Endodermal cell (in vitro differentiated cells): ENCODE data around the gene NIPBL. TPM values are rescaled to one million over a fixed set of nuclear protein-coding genes. Genes with fewer than 3 reads are reported as not detected.

Experiments
- DNase-seq: peaks from one replicate; pipeline ENCODE4 v3.0.0-alpha.2; 2017
- H3K27ac ChIP-seq: 2 replicates; pipeline ENCODE4 v1.5.1; 2013; ENCODE audit warnings: mild to moderate bottlenecking, low read depth, low read length, moderate library complexity
- H3K27me3 ChIP-seq: 2 replicates; pipeline ENCODE4 v1.6.1; 2013; ENCODE audit warnings: mild to moderate bottlenecking, low read length, moderate library complexity; ENCODE audit not compliant: insufficient read depth, control insufficient read depth, poor library complexity, severe bottlenecking
- H3K36me3 ChIP-seq: 2 replicates; pipeline ENCODE4 v1.7.0; 2013; ENCODE audit warnings: mild to moderate bottlenecking, low read length, moderate library complexity; ENCODE audit not compliant: control insufficient read depth, insufficient read depth
- H3K4me1 ChIP-seq: one replicate; pipeline ENCODE4 v1.7.0; 2013; ENCODE audit warnings: low read length; ENCODE audit not compliant: control insufficient read depth, insufficient read depth
- H3K4me3 ChIP-seq: 2 replicates; pipeline ENCODE4 v1.5.1; 2013; ENCODE audit warnings: mild to moderate bottlenecking, low read length, moderate library complexity
- H3K9ac ChIP-seq: 2 replicates; pipeline ENCODE4 v1.6.1; 2013; ENCODE audit warnings: mild to moderate bottlenecking, low read length, moderate library complexity; ENCODE audit not compliant: poor library complexity, severe bottlenecking; ENCODE audit errors: extremely low read depth
- H3K9me3 ChIP-seq: 2 replicates; pipeline ENCODE4 v1.6.1; 2013; ENCODE audit warnings: mild to moderate bottlenecking, low read length, moderate library complexity; ENCODE audit not compliant: control insufficient read depth
- H3K27ac Mint-ChIP-seq: 2 replicates; pipeline ENCODE4 v1.8.0; 2020; ENCODE audit warnings: mixed read lengths
- H3K27me3 Mint-ChIP-seq: 2 replicates; pipeline ENCODE4 v1.8.0; 2021; ENCODE audit warnings: mild to moderate bottlenecking, mixed read lengths; ENCODE audit not compliant: insufficient read depth
- H3K36me3 Mint-ChIP-seq: 2 replicates; pipeline ENCODE4 v1.8.0; 2020; ENCODE audit warnings: low read depth, mixed read lengths
- H3K4me1 Mint-ChIP-seq: 2 replicates; pipeline ENCODE4 v1.8.0; 2020; ENCODE audit warnings: mixed read lengths
- H3K4me3 Mint-ChIP-seq: 2 replicates; pipeline ENCODE4 v1.8.0; 2020; ENCODE audit warnings: mild to moderate bottlenecking, moderate library complexity, mixed read lengths
- H3K9me3 Mint-ChIP-seq: 2 replicates; pipeline ENCODE4 v1.8.0; 2020; ENCODE audit warnings: mild to moderate bottlenecking, mixed read lengths
- CTCF ChIP-seq: fragments of 200-600 bp; sonication (generic); conservative IDR thresholded peaks from 2 replicates; pipeline ENCODE4 v1.5.0; 2021; ENCODE audit warnings: antibody characterized with exemption, mild to moderate bottlenecking
- WGBS, 2 experiments: methylation state at CpG; one replicate each; pipeline versions ENCODE4 v1.1.5 to v1.1.7; 2013; ENCODE audit warnings: missing lambda C conversion rate in 2 of 2, mixed read lengths in 1 of 2; ENCODE audit not compliant: insufficient coverage in 1 of 2, insufficient read length in 1 of 2; 5-methylcytosine and 5-hydroxymethylcytosine counted together
- total RNA-seq, 2 donors: library from RNA; stranded (reverse); fragmentation: NEBNext Ultra II Directional in 1 of 2; extraction: Animal tissue kit (Norgen Biotek cat#: 25700) in 1 of 2; gene quantifications; 2 replicates in 1 of 2; 3 replicates in 1 of 2; pipeline ENCODE4 v1.2.1, GENCODE V29; 2021

NIPBL gene
- total RNA-seq, 2 donors from 2014 or later: 63.3 to 65.8 TPM

GRCh38 chr5:36855141-36855495 is 21.5 kb upstream of the NIPBL start:
- no peak overlapping the region for H3K9ac ChIP-seq
- H3K4me1 ChIP-seq: no peaks in the 10 kb centered on the region
- WGBS, 2 experiments: 95 to 96% methylated on average over 9 to 10 of the region's 10 CpGs
- Mint-ChIP-seq H3K27me3 (peaks cover 16% of the 10 kb centered on the region), H3K4me1 (peaks cover 1% of the 10 kb centered on the region), H3K36me3 (no peaks in the 10 kb centered on the region), H3K4me3 (no peak overlapping the region), H3K9me3 (no peaks in the 10 kb centered on the region), H3K27ac (no peak overlapping the region)
- no peak overlapping the region for H3K4me3 ChIP-seq
- no peaks in the 10 kb centered on the region for H3K9me3 ChIP-seq
- no peaks in the 10 kb centered on the region for H3K36me3 ChIP-seq
- DNase-seq: no peak
- no peak overlapping the region for H3K27ac ChIP-seq
- no peaks in the 10 kb centered on the region for H3K27me3 ChIP-seq
- TF ChIP-seq CTCF: no peak

- Histone ChIP-seq H3K27ac (no peak overlapping the region), H3K27me3 (no peaks in the 10 kb centered on the region), H3K9me3 (peaks cover 11% of the 10 kb centered on the region), H3K4me3 (no peak overlapping the region), H3K36me3 (no peaks in the 10 kb centered on the region), H3K4me1 (no peaks in the 10 kb centered on the region), H3K9ac (no peak overlapping the region)
- TF ChIP-seq CTCF: no peak
- DNase-seq: no peak
- Mint-ChIP-seq H3K9me3 (peaks cover 10% of the 10 kb centered on the region), H3K4me1 (no peaks in the 10 kb centered on the region), H3K4me3 (no peak overlapping the region), H3K27me3 (peaks cover 4% of the 10 kb centered on the region), H3K36me3 (peaks cover 6% of the 10 kb centered on the region), H3K27ac (no peak overlapping the region)
- WGBS, 2 experiments: 64 to 80% methylated on average over 1 of the region's 1 CpG
Measured at GRCh38 chr5:36861871-36862270, 14.7 kb upstream of the NIPBL start.

GRCh38 chr5:36870399-36871040 is 6.0 kb upstream of the NIPBL start:
- H3K27ac Mint-ChIP-seq: no peak overlapping the region
- no peak for DNase-seq
- no peaks in the 10 kb centered on the region for H3K27me3 ChIP-seq
- no peak overlapping the region for H3K4me3 Mint-ChIP-seq
- H3K4me3 ChIP-seq: no peak overlapping the region
- no peak overlapping the region for H3K27ac ChIP-seq
- peaks cover 11% of the 10 kb centered on the region for H3K4me1 Mint-ChIP-seq
- H3K9me3 ChIP-seq: peaks cover 6% of the 10 kb centered on the region
- no peak overlapping the region for H3K9ac ChIP-seq
- no peaks in the 10 kb centered on the region for H3K27me3 Mint-ChIP-seq
- H3K36me3 Mint-ChIP-seq: peaks cover 9% of the 10 kb centered on the region
- WGBS, 2 experiments: 40 to 67% methylated on average over 1 of the region's 2 CpGs
- peaks cover 6% of the 10 kb centered on the region for H3K4me1 ChIP-seq
- H3K9me3 Mint-ChIP-seq: peaks cover 5% of the 10 kb centered on the region
- H3K36me3 ChIP-seq: no peaks in the 10 kb centered on the region
- peak; percentile 83 for TF ChIP-seq CTCF
